ENCODE results near the gene CSNK1G2.
A peak's percentile ranks its signal among the peaks of the same experiment; 100 is the strongest.

Gene CSNK1G2

GRCh38 chr19:1917926-1918325 lies 23.0 kb upstream of the CSNK1G2 start:
- no peak for DNase-seq

GRCh38 chr19:1918975-1919374 lies 22.0 kb upstream of the CSNK1G2 start:
- no peak for DNase-seq

GRCh38 chr19:1920644-1921043 lies 20.3 kb upstream of the CSNK1G2 start:
- DNase-seq: no peak

GRCh38 chr19:1921326-1921725 lies 19.6 kb upstream of the CSNK1G2 start:
- DNase-seq: no peak

- no peak for DNase-seq
Measured at GRCh38 chr19:1921825-1922224, 19.1 kb upstream of the CSNK1G2 start.

- DNase-seq: no peak
Measured at GRCh38 chr19:1922803-1923202, 18.2 kb upstream of the CSNK1G2 start.

GRCh38 chr19:1923319-1923718 lies 17.7 kb upstream of the CSNK1G2 start:
- DNase-seq: no peak

- DNase-seq: no peak
Measured at GRCh38 chr19:1924320-1924961, 16.5 kb upstream of the CSNK1G2 start.

GRCh38 chr19:1925544-1925943 lies 15.4 kb upstream of the CSNK1G2 start:
- DNase-seq: no peak

GRCh38 chr19:1929021-1929742 lies 11.8 kb upstream of the CSNK1G2 start:
- DNase-seq: peak in 45 of 51 donors; percentile 8 to 85 (median 52)

GRCh38 chr19:1931445-1931844 lies 9.5 kb upstream of the CSNK1G2 start:
- DNase-seq: no peak

GRCh38 chr19:1932395-1932794 lies 8.6 kb upstream of the CSNK1G2 start:
- no peak for DNase-seq

- no peak for DNase-seq
Measured at GRCh38 chr19:1933244-1933643, 7.7 kb upstream of the CSNK1G2 start.

GRCh38 chr19:1933942-1934341 lies 7.0 kb upstream of the CSNK1G2 start:
- DNase-seq: no peak

GRCh38 chr19:1935484-1936208 lies 5.3 kb upstream of the CSNK1G2 start:
- DNase-seq: peak in 41 of 51 donors; percentile 8 to 79 (median 47)

GRCh38 chr19:1936430-1936829 lies 4.5 kb upstream of the CSNK1G2 start:
- no peak for DNase-seq

GRCh38 chr19:1936916-1937610 lies 3.9 kb upstream of the CSNK1G2 start:
- no peak for DNase-seq

GRCh38 chr19:1938071-1938470 lies 2.9 kb upstream of the CSNK1G2 start:
- no peak for DNase-seq

- DNase-seq: peak in 41 of 51 donors; percentile 11 to 67 (median 48)
Measured at GRCh38 chr19:1942078-1942933, 1.3 kb downstream of the CSNK1G2 start.

- peak in 2 of 51 donors; percentile 18 to 36 for DNase-seq
Measured at GRCh38 chr19:1942934-1943555, 2.1 kb downstream of the CSNK1G2 start.

All from hypothalamus (tissue), 51 donors.